Measurements from ENCODE around the gene CABP1. TPM values are rescaled to one million over a fixed set of nuclear protein-coding genes. Genes with fewer than 3 reads are reported as not detected.

The CABP1 gene
- total RNA-seq, 4 donors from 2014 or later: 0.60 to 7.5 (median 4.4) TPM; not detected in 1

- peaks cover 40 to 66% (median 52%) of the 10 kb centered on the region in 4 donors for H3K4me1 ChIP-seq
- TF ChIP-seq CTCF (IDR thresholded peaks at IDR 0.05) (no peak), POLR2AphosphoS5 (IDR thresholded peaks at IDR 0.05) (no peak), EP300 (IDR thresholded peaks at IDR 0.05; ENCODE audit: low read depth) (no peak), POLR2A (IDR thresholded peaks at IDR 0.05) (no peak)
- no peak for DNase-seq
- H3K27ac ChIP-seq: peak overlapping the region; percentile 94 to 98 (median 96)
- in situ Hi-C loops (cut with MboI; ENCODE audit: low pct_ligation_motif_present in 1 of 4, low pct_unique_long_range_greater_than_20kb in 1 of 4, low sequenced_read_pairs in 3 of 4): no loop called here
- 73 to 75% methylated on average over 1 to 2 of the region's 2 CpGs for WGBS, 2 donors (ENCODE audit: low coverage in 1 of 2)
- H3K27me3 ChIP-seq: no peaks in the 10 kb centered on the region
- no peaks in the 10 kb centered on the region for H3K9me3 ChIP-seq
- intact Hi-C loops (cut with DNase I; ENCODE audit: low total_unique reads): no loop called here
- H3K36me3 ChIP-seq: peaks cover 0 to 12% (median 3%) of the 10 kb centered on the region in 4 donors
- peak overlapping the region in 1 of 4 donors; percentile 83 for H3K4me3 ChIP-seq
Observed at GRCh38 chr12:120690083-120690450, 49.6 kb downstream of the CABP1 start.

GRCh38 chr12:120690978-120691377, 50.6 kb downstream of the CABP1 start:
- no peak for TF ChIP-seq POLR2A (IDR thresholded peaks at IDR 0.05)
- Histone ChIP-seq H3K4me1 (peaks cover 40 to 64% (median 55%) of the 10 kb centered on the region in 4 donors), H3K27ac (peak overlapping the region; percentile 94 to 98 (median 96)), H3K9me3 (no peaks in the 10 kb centered on the region), H3K36me3 (peaks cover 0 to 14% (median 5%) of the 10 kb centered on the region in 4 donors), H3K27me3 (no peaks in the 10 kb centered on the region), H3K4me3 (no peak overlapping the region)
- in situ Hi-C loops (cut with MboI; ENCODE audit: low pct_ligation_motif_present in 1 of 4, low pct_unique_long_range_greater_than_20kb in 1 of 4, low sequenced_read_pairs in 3 of 4): no loop called here
- intact Hi-C loops (cut with DNase I; ENCODE audit: low total_unique reads): no loop called here
- no peak for DNase-seq
- WGBS, 2 donors (ENCODE audit: low coverage in 1 of 2): 40 to 48% methylated on average over 3 of the region's 3 CpGs

GRCh38 chr12:120692524-120693033, 52.2 kb downstream of the CABP1 start:
- peaks cover 40 to 74% (median 59%) of the 10 kb centered on the region in 4 donors for H3K4me1 ChIP-seq
- intact Hi-C loops (cut with DNase I; ENCODE audit: low total_unique reads) (no loop called here), in situ Hi-C loops (cut with MboI; ENCODE audit: low pct_ligation_motif_present in 1 of 4, low pct_unique_long_range_greater_than_20kb in 1 of 4, low sequenced_read_pairs in 3 of 4) (no loop called here)
- H3K4me3 ChIP-seq: no peak overlapping the region
- 54% methylated on average over 10 to 11 of the region's 11 CpGs for whole genome bisulfite sequencing, 2 donors (ENCODE audit: low coverage in 1 of 2)
- peak overlapping the region; percentile 11 to 98 (median 54) for H3K27ac ChIP-seq
- H3K36me3 ChIP-seq: peaks cover 0 to 30% (median 11%) of the 10 kb centered on the region in 4 donors
- TF ChIP-seq CTCF (IDR thresholded peaks at IDR 0.05) (no peak), POLR2A (IDR thresholded peaks at IDR 0.05) (no peak), POLR2AphosphoS5 (IDR thresholded peaks at IDR 0.05) (no peak), EP300 (IDR thresholded peaks at IDR 0.05; ENCODE audit: low read depth) (no peak)
- no peak for DNase-seq
- H3K27me3 ChIP-seq: no peaks in the 10 kb centered on the region
- no peaks in the 10 kb centered on the region for H3K9me3 ChIP-seq

GRCh38 chr12:120693848-120694247, 53.4 kb downstream of the CABP1 start:
- Histone ChIP-seq H3K27ac (no peak overlapping the region), H3K9me3 (no peaks in the 10 kb centered on the region), H3K4me1 (peaks cover 33 to 69% (median 51%) of the 10 kb centered on the region in 4 donors), H3K4me3 (no peak overlapping the region), H3K27me3 (no peaks in the 10 kb centered on the region), H3K36me3 (peaks cover 0 to 42% (median 17%) of the 10 kb centered on the region in 4 donors)
- TF ChIP-seq CTCF (IDR thresholded peaks at IDR 0.05) (no peak), POLR2A (IDR thresholded peaks at IDR 0.05) (no peak), EP300 (IDR thresholded peaks at IDR 0.05; ENCODE audit: low read depth) (no peak), POLR2AphosphoS5 (IDR thresholded peaks at IDR 0.05) (no peak)
- 81 to 95% methylated on average over 3 to 4 of the region's 4 CpGs for WGBS, 2 donors (ENCODE audit: low coverage in 1 of 2)
- in situ Hi-C loops (cut with MboI; ENCODE audit: low pct_ligation_motif_present in 1 of 4, low pct_unique_long_range_greater_than_20kb in 1 of 4, low sequenced_read_pairs in 3 of 4): no loop called here
- intact Hi-C loops (cut with DNase I; ENCODE audit: low total_unique reads): no loop called here
- DNase-seq: no peak

- peak overlapping the region; percentile 33 to 46 (median 38) for H3K27ac ChIP-seq
- 57 to 58% methylated on average over 6 of the region's 6 CpGs for WGBS, 2 donors (ENCODE audit: low coverage in 1 of 2)
- intact Hi-C loops (cut with DNase I; ENCODE audit: low total_unique reads): no loop called here
Observed at GRCh38 chr12:120696626-120697025, 56.2 kb downstream of the CABP1 start.

More at GRCh38 chr12:120696626-120697025, 56.2 kb downstream of the CABP1 start:
- H3K27me3 ChIP-seq: no peaks in the 10 kb centered on the region
- H3K36me3 ChIP-seq: peaks cover 0 to 61% (median 28%) of the 10 kb centered on the region in 4 donors
- no peak overlapping the region for H3K4me3 ChIP-seq
- in situ Hi-C loops (cut with MboI; ENCODE audit: low pct_ligation_motif_present in 1 of 4, low pct_unique_long_range_greater_than_20kb in 1 of 4, low sequenced_read_pairs in 3 of 4): no loop called here
- no peaks in the 10 kb centered on the region for H3K9me3 ChIP-seq
- DNase-seq: no peak
- peaks cover 10 to 45% (median 26%) of the 10 kb centered on the region in 4 donors for H3K4me1 ChIP-seq
- TF ChIP-seq POLR2A (IDR thresholded peaks at IDR 0.05) (no peak), POLR2AphosphoS5 (IDR thresholded peaks at IDR 0.05) (peak in 1 of 3 donors; percentile 27), CTCF (IDR thresholded peaks at IDR 0.05) (no peak)
